GM12892 (cell line): ENCODE measurements around the gene FRRS1L.
A peak's percentile ranks its signal among the peaks of the same experiment; 100 is the strongest.

Experiments
- DNase-seq: peaks from one replicate; pipeline ENCODE4 v3.0.0; 2011; ENCODE audit not compliant: insufficient read length
- FAIRE-seq: peaks from 2 replicates; lab custom pipeline; 2011; peaks lifted over from hg19 to GRCh38; lab: Jason Lieb, UNC
- POLR2A ChIP-seq: IDR thresholded peaks from 2 replicates; pipeline ENCODE4 v1.6.1; 2011; ENCODE audit warnings: low read depth, low read length, control low read depth
- POLR2AphosphoS5 ChIP-seq: IDR thresholded peaks from 2 replicates; pipeline ENCODE4 v1.6.1; 2011; ENCODE audit warnings: low read depth, low read length, control low read depth
- TAF1 ChIP-seq: IDR thresholded peaks from 2 replicates; pipeline ENCODE4 v1.6.1; 2011; ENCODE audit warnings: low read depth, mild to moderate bottlenecking, control low read depth, low read length, borderline replicate concordance

The FRRS1L gene

GRCh38 chr9:109094268-109094667 is 72.8 kb downstream of the FRRS1L start:
- no peak for TF ChIP-seq POLR2AphosphoS5
- no peak for TF ChIP-seq TAF1
- no peak for TF ChIP-seq POLR2A
- FAIRE-seq, result no peak
- DNase-seq, result no peak

GRCh38 chr9:109092587-109092986 is 74.5 kb downstream of the FRRS1L start:
- DNase-seq, result no peak
- TF ChIP-seq POLR2A (no peak), POLR2AphosphoS5 (no peak), TAF1 (no peak)
- no peak for FAIRE-seq

GRCh38 chr9:109092051-109092580 is 74.9 kb downstream of the FRRS1L start:
- DNase-seq, result no peak

GRCh38 chr9:109088221-109088620 is 78.8 kb downstream of the FRRS1L start:
- DNase-seq (no peak), FAIRE-seq (no peak)
- TF ChIP-seq TAF1, result no peak
- no peak for TF ChIP-seq POLR2AphosphoS5
- no peak for TF ChIP-seq POLR2A

More at GRCh38 chr9:109092051-109092580, 74.9 kb downstream of the FRRS1L start:
- peak; percentile 5 for FAIRE-seq
- TF ChIP-seq POLR2A (no peak), TAF1 (no peak), POLR2AphosphoS5 (no peak)

- FAIRE-seq, result no peak
- no peak for TF ChIP-seq POLR2A
- TF ChIP-seq TAF1, result no peak
- TF ChIP-seq POLR2AphosphoS5, result no peak
- no peak for DNase-seq
These were observed 79.3 kb downstream of the FRRS1L start for GRCh38 chr9:109087795-109088194.

- FAIRE-seq (no peak), DNase-seq (no peak)
- TF ChIP-seq TAF1, result no peak
- TF ChIP-seq POLR2A, result no peak
- no peak for TF ChIP-seq POLR2AphosphoS5
These were observed 80.8 kb downstream of the FRRS1L start for GRCh38 chr9:109086221-109086620.

GRCh38 chr9:109085510-109085909 is 81.5 kb downstream of the FRRS1L start:
- DNase-seq, result no peak

GRCh38 chr9:109083813-109084405 is 83.1 kb downstream of the FRRS1L start:
- no peak for TF ChIP-seq POLR2A
- TF ChIP-seq TAF1, result no peak
- no peak for TF ChIP-seq POLR2AphosphoS5
- FAIRE-seq, result no peak
- DNase-seq, result no peak

More at GRCh38 chr9:109085510-109085909, 81.5 kb downstream of the FRRS1L start:
- FAIRE-seq, result no peak
- TF ChIP-seq TAF1, result no peak
- TF ChIP-seq POLR2A, result no peak
- no peak for TF ChIP-seq POLR2AphosphoS5

- no peak for TF ChIP-seq TAF1
- TF ChIP-seq POLR2AphosphoS5, result no peak
- TF ChIP-seq POLR2A, result no peak
- FAIRE-seq, result no peak
- no peak for DNase-seq
These were observed 83.9 kb downstream of the FRRS1L start for GRCh38 chr9:109083141-109083540.

GRCh38 chr9:109082091-109082620 is 84.9 kb downstream of the FRRS1L start:
- FAIRE-seq (no peak), DNase-seq (no peak)
- TF ChIP-seq TAF1, result no peak
- no peak for TF ChIP-seq POLR2AphosphoS5
- TF ChIP-seq POLR2A, result no peak
